A549 treated with RU486 at 1 μM for 4 hours (cell line): ENCODE measurements around the gene PXN. TPM values are rescaled to one million over a fixed set of nuclear protein-coding genes. Genes with fewer than 3 reads are reported as not detected.

Experiments used
- total RNA-seq: library from RNA; stranded (reverse); fragments of 200-300 nt; extraction: Qiagen RNA extraction; gene quantifications from 5 replicates; pipeline ENCODE4 v1.2.3, GENCODE V29; 2022; ENCODE audit warnings: low read depth

Gene PXN
- 153 to 186 TPM (median 160 TPM) in 5 replicates for total RNA-seq

DNA sequence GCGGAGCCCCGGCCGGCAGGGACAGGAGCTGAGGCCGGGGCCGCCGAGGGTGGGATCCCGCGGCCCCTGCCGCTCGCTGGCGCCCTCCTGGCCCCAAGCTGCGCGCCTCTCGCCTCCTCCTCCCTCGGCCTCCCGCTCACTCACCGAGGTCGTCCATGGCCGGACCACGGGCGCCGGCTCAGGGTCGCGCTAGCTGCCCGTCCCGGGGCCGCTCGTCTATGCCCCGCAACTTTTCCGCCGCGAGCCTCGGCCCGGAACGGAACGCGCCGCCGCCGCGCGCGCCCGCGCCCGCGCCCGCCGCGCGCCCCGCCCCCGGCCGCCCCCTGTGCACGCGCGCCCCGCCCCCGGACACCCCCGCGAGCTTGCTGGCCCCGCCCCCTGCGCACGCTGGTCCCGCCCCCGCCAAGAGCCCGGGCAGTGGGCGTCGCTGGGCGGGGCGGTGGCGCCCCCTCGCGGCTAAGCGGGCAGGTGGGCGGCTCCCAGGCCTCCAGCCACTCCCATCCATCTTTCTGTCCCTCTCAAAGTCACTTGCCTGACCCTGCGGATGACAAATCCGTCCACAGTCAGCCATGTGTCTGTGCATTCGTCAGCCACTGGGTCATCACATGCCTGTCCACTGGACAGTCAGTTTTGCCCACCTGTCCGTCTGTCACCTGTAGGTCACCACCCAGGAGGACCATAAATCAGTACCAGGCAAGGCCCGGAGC is at the start of gene PXN:
Gene PXN (minus strand): TSS at position 258 of the 707 bp plus-strand sequence. CDS start 101 bp downstream, at position 157.

DNA sequence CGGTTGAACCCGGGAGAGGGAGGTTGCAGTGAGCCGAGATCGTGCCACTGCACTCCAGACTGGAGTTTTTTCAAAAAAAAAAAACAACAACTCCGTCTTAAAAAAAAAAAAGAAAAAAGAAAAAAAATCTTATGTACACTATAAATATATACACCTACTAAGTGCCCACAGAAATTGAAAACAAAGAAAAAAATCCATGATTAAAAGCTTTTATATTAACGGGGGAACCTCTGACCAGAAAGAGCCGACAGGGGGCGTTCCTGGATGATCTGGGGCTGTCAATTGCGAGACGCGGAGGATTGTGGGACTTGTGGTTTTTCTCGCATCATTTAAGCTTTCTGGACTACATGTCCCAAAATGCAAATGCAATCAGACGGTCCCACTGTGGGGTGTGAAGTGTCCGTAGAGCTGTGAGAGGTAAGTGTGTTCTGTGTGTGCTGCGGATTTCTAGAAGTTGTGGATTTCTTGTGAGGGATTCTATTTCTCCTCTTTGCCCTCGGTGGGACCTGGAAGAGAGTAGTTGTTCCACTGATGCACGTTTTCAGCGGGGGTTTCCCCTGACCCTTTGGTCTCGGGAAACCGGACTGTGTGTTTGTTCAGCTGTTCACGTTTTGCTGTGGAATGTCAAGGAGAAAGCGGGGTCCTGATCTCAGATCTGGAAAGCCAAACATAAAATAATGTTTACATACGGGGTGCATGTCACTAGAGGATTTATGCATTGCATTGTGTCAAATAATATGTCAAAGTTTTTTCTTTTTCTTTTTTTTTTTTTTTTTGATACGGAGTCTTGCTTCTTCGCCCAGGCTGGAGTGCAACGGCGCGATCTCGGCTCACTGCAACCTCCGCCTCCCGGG is 36.7 kb upstream of the PXN start, which contains the start of gene SIRT4:
Gene SIRT4 (plus strand): TSS at position 360 of the 854 bp plus-strand sequence. CDS start 1,241 bp downstream, outside the sequence.

DNA sequence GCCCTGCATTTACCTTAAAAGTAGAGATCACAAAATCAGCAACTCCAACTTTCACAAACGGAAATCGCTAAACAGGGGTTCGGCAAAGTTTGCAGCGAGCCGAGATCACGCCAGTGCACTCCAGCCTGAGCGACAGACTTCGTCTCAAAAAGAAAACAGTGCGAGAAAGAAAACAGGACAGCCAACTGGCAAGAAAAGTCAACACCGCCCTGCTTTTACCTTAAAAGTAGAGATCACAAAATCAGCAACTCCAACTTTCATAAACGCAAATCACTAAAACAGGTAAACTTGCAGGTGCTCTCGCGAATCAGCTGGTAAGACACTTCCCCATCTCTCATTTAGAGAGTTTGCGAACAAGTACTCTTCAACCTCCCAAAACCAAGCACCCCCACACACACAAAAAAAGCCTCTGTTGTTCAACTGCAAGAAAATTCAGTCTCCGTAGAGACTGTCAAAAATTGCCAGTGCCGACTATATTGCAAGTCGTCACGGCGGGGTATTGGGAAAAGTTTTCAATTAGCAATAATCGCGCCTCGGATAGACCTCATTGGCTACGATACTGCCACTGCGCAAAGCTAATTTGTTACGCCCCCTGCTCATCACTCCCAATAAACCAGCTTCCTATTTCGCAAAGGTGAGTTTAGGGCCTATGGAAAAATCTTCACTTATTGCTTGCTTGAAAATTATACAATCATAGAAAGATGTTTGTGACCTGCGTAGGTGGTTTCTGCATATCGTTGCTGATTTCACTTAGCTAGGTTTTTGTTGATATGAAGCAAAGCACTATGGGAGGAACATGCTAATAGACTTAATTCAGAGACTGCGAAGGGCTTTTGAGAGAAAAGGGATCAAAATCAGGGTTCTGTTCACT is 27.4 kb upstream of the PXN start, which contains the start of gene RNU4-1:
Gene RNU4-1 (minus strand): TSS at position 577 of the 871 bp plus-strand sequence.

GRCh38 chr12:120194534-120195395 is 70.8 kb downstream of the PXN start, which contains the start of gene GCN1:
Gene GCN1, minus strand, starts transcription at chr12:120194715. Its CDS starts 18 bp downstream, at chr12:120194697.

Other genes starting within 250 kb of the PXN start
- 59.8 to 77.1 TPM (median 73.2 TPM) in 5 replicates for gene RAB35, start 149.0 kb downstream of the PXN start, total RNA-seq
- 47.7 to 60.9 TPM (median 56.5 TPM) in 5 replicates for gene GCN1, start 71.0 kb downstream of the PXN start, total RNA-seq
- 3,316 to 3,538 TPM (median 3,483 TPM) in 5 replicates for gene RPLP0, start 64.6 kb downstream of the PXN start, total RNA-seq
- gene RNU4-2, start 26.2 kb upstream of the PXN start, total RNA-seq: 9.9 TPM in 1 of 5 replicates, not detected in the others
- not detected in 5 replicates for gene RNU4-1, start 27.5 kb upstream of the PXN start, total RNA-seq
- 0.49 to 0.99 TPM (median 0.80 TPM) in 5 replicates for gene SIRT4, start 36.6 kb upstream of the PXN start, total RNA-seq
- not detected in 5 replicates for gene PLA2G1B, start 62.0 kb upstream of the PXN start, total RNA-seq
- 0.59 to 1.6 TPM (median 1.4 TPM) in 5 replicates for gene MSI1, start 103.4 kb upstream of the PXN start, total RNA-seq
- gene COX6A1, start 172.4 kb upstream of the PXN start, total RNA-seq: 693 to 941 TPM (median 821 TPM) in 5 replicates
- gene TRIAP1, start 180.7 kb upstream of the PXN start, total RNA-seq: 68.9 to 80.8 TPM (median 75.7 TPM) in 5 replicates
- 21.4 to 28.1 TPM (median 24.7 TPM) in 5 replicates for gene GATC, start 180.7 kb upstream of the PXN start, total RNA-seq
- 185 to 248 TPM (median 226 TPM) in 5 replicates for gene SRSF9, start 204.0 kb upstream of the PXN start, total RNA-seq
- 587 to 709 TPM (median 639 TPM) in 5 replicates for gene DYNLL1, start 230.4 kb upstream of the PXN start, total RNA-seq